CD4-positive, alpha-beta T cell treated with Interleukin-6 at 100 ng/mL for 8 hours (primary cell): ENCODE data around the gene RSL1D1.

Source experiments
- DNase-seq: peaks from one replicate; pipeline ENCODE4 v3.0.0-alpha.2; 2020; ENCODE audit warnings: mixed read lengths, low spot score

RSL1D1 gene

DNA sequence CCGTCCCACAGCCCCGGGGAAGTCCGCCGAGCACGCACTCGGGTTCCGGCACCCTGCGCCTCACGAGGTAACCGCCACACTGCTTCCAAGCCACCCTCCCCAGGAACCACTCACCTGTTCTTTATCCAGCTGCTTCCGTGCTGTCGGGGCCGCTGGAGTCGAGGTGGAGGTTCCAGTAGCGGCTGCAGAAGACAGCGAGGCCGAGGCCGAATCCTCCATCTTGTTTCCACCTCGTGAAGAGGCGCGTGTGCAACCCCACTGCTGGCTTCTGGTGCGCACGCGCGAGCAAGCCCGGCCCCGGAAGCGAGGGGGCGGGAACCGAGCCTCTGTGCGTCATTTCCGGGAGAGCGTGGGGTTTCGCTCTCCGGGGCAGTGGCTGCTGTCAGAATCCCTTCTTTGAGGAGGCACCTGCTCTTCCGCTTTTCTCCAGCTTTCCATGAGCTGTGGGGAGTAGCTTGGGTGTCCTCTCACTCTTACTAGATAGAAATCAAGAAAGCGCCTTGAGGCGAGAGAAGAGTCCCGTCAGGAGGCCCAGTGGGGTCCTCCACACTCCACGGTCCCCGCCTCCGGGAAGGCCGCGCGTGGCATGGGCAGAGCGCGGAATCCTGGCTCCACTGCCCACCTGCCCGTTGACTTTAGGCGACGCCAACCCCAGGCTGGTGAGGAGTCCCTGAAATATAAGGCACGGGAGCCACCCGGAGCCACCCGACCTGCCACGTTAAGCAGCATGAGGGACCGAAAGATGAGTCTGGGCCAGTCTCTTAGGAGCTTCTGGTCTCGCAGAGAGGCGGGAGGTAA lies at the start of gene RSL1D1:
RSL1D1 (minus strand) TSS at position 249 of the 798 bp plus-strand sequence; CDS start at position 219, 30 bp downstream.
- DNase-seq: peak; percentile 91

DNA sequence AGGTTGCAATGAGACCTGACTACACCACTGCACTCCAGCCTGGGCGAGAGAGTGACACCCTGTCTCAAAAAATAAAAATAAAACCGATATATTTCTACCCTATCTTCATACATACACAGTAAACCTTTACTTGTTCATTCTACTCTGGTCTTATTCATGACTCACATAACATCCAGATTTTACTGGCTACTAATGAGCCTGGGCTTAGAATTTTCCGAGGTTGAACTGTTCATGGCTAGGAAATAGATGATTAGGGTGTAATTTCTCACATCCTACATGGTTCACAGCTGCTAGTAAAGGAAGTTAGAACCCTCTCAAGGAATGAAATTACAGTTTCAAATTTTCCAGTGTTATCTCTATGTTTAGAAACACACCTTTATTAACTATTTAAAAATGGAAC lies 49.7 kb upstream of the RSL1D1 start:
- DNase-seq: no peak

DNA sequence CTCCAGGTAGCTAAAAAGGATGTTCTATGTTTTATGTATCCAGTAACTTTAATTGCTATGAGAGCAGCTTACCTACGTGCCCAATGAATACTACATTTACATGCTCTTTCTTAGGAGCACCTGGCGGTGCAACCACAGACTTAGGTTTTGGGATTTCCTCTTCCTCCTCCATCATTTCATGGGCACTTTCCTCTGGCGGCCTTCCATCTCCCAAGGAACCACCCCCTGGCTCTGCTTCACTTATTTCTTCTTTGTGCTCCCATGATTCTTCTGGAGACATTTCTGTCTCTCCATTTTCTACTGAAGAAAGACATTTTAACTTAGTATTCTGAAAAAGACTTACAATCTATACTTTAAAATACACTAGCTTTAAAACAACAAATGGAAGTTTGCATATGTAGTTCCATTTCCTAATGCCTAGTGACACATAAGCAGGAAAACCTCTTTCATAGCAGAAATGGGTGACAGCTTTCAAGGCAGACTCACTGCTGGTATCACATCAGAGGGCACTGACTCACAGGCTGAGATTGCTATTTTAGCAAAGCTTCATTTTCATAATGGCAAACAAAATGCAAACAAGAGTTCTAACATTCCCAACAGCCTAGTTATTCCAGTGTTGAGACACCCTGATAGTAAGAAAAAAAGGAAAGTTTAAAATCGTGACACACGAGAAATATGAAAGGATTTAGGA lies 45.3 kb upstream of the RSL1D1 start:
- DNase-seq: no peak

DNA sequence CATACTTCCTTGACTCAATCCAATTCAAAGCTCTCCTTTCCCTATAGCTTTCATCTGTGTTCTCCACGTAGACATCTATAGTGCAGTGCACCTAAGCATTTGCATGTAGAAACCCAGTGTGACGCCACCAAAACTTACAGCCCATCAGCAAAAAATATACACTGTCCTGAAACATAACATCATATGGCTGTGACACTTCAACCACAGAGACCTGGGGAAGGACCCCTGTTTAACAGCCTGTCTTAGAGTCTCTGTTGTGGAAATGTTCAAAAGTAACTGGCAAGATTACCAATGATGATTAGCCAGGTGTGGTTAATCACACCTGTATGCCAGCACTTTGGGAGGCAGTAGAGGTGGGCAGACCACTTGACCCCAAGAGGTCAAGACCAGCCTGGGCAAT lies 42.2 kb upstream of the RSL1D1 start:
- no peak for DNase-seq

- DNase-seq: no peak
Measured at GRCh38 chr16:11892761-11893160, 41.4 kb upstream of the RSL1D1 start.

- DNase-seq: no peak
Measured at GRCh38 chr16:11890231-11890965, 39.1 kb upstream of the RSL1D1 start.

DNA sequence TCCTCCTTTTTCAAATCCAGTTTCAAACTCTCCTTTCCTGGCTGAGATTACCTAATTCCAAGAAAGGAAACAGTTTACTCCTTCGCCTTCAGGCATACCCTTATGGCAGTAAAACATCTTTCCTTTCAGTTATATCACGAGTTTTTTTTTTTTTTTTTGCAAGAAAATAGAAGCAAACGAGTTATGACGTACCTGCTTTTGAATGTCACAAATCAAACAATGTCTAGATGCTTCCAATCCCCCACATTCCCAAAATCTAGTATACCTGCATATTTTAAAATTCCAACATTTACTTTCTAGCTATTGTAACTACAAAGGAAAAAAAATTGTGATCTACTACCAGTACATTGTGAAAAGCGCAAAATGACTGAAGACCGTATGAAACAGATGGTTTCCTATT lies 35.5 kb upstream of the RSL1D1 start:
- DNase-seq: no peak

- no peak for DNase-seq
Measured at GRCh38 chr16:11884035-11884434, 32.7 kb upstream of the RSL1D1 start.

DNA sequence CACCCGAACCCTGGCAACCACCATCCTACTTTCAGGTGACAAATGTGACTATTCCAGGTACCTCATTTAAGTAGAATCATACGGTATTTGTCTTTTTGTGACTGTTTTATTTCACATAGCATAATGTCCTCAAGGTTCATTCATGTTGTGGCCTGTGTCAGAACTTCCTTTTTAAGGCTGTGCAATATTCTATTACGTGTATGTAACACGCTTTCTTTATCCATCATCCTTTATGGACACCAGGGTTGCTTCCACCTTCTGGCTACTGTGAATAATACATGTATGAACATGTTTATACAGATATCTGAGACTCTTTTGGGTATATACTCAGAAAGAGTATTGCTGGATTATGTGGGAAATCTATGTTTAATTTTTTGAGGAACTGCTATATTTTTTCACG lies 28.7 kb upstream of the RSL1D1 start:
- DNase-seq: no peak

- DNase-seq: no peak
Measured at GRCh38 chr16:11877374-11877773, 26.0 kb upstream of the RSL1D1 start.

- no peak for DNase-seq
Measured at GRCh38 chr16:11876306-11876705, 25.0 kb upstream of the RSL1D1 start.

DNA sequence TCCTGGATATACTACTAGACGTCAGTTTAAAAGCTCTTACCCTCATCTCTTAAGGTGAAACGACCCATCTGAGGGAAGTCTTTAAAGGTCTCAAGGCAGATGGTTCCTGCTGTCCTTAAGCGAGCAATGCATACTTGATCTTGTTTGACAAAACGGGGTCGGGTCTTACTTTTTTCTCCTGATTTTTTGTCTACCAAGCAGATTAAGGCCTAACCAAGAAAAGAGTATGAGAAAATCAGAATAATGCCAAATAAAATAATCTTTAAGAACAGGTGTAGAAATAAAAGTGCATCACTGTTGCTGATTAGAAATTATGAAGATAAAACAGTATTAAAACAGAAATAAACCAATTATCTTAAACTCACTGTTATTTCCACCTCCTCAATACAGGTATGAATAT lies 24.4 kb upstream of the RSL1D1 start:
- no peak for DNase-seq

- DNase-seq: no peak
Measured at GRCh38 chr16:11871193-11871592, 19.9 kb upstream of the RSL1D1 start.

- DNase-seq: no peak
Measured at GRCh38 chr16:11870399-11870798, 19.1 kb upstream of the RSL1D1 start.

DNA sequence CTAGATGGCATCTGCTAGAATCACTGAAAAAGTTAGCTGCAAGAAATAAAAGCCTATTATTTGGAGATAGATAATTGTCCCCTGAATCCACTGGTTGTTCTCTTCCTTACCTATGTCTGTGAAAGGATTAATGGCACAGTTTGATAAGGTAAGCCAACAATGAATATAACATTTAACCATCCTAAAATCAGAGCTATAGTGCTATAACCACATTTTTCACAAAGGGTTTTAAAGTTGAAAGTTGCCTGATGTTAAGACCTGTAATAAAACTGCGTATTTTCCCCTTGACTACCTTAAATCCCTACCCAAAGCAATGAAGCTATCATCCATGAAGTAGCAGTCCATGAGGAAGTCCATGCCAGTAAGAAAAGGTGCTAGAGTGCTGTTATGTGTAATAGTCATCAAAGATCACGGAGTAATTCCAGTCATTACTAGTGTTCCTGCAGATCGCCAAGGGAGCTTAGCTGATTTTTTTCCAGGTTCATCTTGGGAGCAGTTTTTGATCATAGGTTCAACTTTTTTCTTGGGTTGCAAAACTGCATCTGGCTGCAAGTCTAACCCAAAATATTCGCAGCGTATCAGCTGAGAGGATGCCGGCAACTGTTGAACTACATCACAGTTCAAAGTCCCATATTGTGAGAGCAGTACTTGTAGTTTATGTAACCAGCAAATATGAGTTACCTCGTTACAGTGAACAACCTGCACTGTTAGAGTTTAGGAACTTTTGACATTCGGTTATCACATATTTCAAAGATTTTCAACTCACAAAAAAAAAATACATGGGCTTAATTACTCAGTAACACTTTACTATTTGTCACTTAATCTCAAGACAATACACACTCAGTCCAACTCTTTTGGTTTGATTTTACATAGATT lies 18.2 kb upstream of the RSL1D1 start:
- DNase-seq: no peak

- DNase-seq: no peak
Measured at GRCh38 chr16:11868412-11868980, 17.2 kb upstream of the RSL1D1 start.

GRCh38 chr16:11862489-11862888 lies 11.1 kb upstream of the RSL1D1 start:
- no peak for DNase-seq

- DNase-seq: no peak
Measured at GRCh38 chr16:11857161-11857560, 5.8 kb upstream of the RSL1D1 start.

DNA sequence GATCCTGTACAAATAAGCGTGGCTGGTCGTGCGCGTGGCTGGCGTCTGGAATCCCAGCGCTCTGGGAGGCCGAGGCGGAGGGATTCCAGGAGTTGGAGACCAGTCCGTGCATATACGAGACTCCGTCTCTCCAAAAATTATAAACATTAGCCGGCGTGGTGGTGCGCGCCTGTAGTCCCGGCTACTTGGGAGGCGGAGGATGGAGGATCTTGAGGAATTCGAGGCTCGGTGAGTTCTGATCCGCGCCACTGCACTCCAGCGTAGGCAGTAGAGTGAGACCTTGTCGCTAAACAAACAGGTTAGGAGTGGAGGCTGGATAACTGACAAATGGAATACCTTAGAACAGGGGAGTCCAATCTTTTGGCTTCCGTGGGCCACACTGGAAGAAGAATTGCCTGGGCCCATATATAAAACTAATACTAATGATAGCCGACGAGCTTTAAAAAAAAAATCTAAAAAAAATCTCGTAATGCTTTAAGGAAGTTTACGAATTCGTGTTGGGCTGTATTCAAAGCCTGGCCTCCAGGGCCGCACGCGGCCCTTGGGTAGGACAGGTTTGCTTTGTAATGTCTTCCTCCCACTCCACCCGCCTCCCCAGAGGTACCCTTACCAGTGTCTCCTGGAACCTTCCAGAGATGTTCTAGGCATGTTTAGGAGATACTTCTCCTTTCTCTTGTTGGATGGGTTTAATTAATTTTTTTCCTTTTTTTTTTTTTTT lies 909 bp upstream of the RSL1D1 start:
- DNase-seq: no peak

DNA sequence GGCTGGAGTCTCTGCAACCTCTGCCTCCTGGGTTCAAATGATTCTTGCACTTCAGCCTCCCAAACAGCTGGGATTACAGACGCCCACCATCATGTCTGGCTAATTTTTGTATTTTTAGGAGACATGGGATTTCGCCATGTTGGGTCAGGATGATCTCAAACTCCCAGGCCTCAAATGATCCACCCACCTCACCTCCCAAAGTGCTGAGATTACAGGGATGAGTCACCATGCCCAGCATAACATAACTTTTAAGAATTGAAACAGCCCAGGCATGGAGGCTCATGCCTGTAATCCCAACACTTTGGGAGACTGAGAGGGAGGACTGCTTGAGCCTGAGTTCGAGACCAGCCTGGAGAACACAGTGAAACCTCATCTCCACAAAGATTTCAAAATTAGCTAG lies 2.5 kb downstream of the RSL1D1 start:
- no peak for DNase-seq

DNA sequence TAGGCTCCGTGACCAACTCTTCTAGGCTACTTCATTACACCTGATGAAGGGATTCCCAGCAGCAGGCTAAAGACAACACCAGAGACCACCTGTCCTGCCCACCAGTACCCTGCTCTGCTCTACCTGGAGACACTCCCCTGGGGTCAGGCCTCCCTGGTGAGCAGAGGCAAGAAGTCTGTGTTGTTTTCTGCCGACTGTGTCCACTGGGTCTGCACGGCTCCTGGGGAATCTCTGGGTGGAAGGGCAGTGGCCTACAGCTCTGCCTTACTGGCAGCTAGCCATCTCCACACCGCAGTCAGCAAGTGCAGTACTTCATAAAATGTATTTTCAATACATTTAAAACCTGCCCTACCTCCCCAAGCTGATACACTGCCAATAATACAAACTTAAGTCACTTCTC lies 6.8 kb downstream of the RSL1D1 start:
- DNase-seq: no peak
